HG03139 (cell line): Measurements from ENCODE around the gene FRK.

Experiments used
- ATAC-seq: cut with Tn5 transposase; IDR thresholded peaks from one replicate; pipeline ENCODE4 v1.9.1; 2021; ENCODE audit not compliant: unreplicated experiment

Gene FRK

GRCh38 chr6:116036075-116036773 lies 24.5 kb downstream of the FRK start:
- no peak for ATAC-seq

GRCh38 chr6:116035616-116036015 lies 25.1 kb downstream of the FRK start:
- ATAC-seq = no peak

- no peak for ATAC-seq
Observed at GRCh38 chr6:116034327-116034726, 26.4 kb downstream of the FRK start.

- ATAC-seq = no peak
Observed at GRCh38 chr6:116033687-116034303, 26.9 kb downstream of the FRK start.

GRCh38 chr6:116030770-116031169 lies 29.9 kb downstream of the FRK start:
- ATAC-seq = no peak

GRCh38 chr6:116029535-116029934 lies 31.2 kb downstream of the FRK start:
- ATAC-seq = no peak

- no peak for ATAC-seq
Observed at GRCh38 chr6:116028233-116028632, 32.5 kb downstream of the FRK start.

GRCh38 chr6:116027801-116028200 lies 32.9 kb downstream of the FRK start:
- ATAC-seq = no peak

GRCh38 chr6:116025405-116025804 lies 35.3 kb downstream of the FRK start:
- no peak for ATAC-seq

GRCh38 chr6:116022841-116023445 lies 37.7 kb downstream of the FRK start:
- ATAC-seq = no peak

- no peak for ATAC-seq
Observed at GRCh38 chr6:116020738-116021137, 40.0 kb downstream of the FRK start.

GRCh38 chr6:116019428-116019827 lies 41.3 kb downstream of the FRK start:
- ATAC-seq = peak; percentile 69

GRCh38 chr6:116018976-116019375 lies 41.7 kb downstream of the FRK start:
- ATAC-seq = no peak

GRCh38 chr6:116017546-116018295 lies 43.0 kb downstream of the FRK start:
- no peak for ATAC-seq

- no peak for ATAC-seq
Observed at GRCh38 chr6:116016846-116017545, 43.7 kb downstream of the FRK start.

- no peak for ATAC-seq
Observed at GRCh38 chr6:116015983-116016382, 44.7 kb downstream of the FRK start.

- ATAC-seq = no peak
Observed at GRCh38 chr6:116015561-116015960, 45.1 kb downstream of the FRK start.

GRCh38 chr6:116012951-116013350 lies 47.7 kb downstream of the FRK start:
- ATAC-seq = no peak

GRCh38 chr6:116012471-116012949 lies 48.2 kb downstream of the FRK start:
- ATAC-seq = no peak

GRCh38 chr6:116011520-116011919 lies 49.2 kb downstream of the FRK start:
- ATAC-seq = peak; percentile 30
